ENCODE results near the gene AP1B1.
"Not testable (repeated sequence)": the region's sequence is repeated elsewhere in the genome, so short reads cannot be mapped to it uniquely, and the experiment has no call there.

The AP1B1 gene

DNA sequence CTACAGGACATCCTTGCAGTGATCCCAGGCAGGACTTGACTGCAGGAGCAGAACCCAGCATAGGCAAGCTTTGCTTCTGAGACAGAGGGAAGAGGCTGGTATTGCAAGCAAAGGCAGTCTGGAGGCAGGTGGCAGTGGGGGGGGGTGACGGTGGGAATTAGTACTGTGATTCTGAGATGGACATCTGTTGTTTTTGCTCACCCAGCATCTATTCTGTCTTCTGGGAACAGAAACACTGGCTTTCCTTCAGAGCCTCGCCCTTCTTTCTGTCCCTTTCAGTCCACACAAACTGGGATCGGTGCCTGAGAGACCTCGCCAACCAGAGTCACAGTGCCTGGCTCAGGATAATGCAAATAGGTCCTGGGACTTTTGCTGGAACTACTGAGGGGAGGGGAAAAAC lies 41.7 kb downstream of the AP1B1 start:
- FAIRE-seq: no peak

DNA sequence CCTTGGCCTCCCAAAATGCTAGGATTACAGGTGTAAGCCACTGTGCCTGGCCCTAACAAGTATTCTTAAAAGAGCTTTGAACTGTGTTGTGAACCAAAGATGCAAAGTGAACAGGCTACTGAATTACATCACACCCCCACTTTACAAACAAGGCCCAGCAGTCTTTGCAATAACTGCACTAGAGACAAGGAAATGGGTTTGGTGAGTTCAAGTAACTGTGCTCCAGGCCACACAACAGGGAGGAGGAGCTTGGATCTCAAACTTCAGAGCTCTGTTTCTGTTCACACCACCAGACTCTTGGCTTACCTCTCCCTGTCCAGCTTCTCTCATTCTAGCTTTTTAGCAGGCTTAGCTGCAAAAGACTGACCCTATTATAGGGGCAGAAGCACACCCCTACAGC lies 42.4 kb downstream of the AP1B1 start:
- no peak for FAIRE-seq

DNA sequence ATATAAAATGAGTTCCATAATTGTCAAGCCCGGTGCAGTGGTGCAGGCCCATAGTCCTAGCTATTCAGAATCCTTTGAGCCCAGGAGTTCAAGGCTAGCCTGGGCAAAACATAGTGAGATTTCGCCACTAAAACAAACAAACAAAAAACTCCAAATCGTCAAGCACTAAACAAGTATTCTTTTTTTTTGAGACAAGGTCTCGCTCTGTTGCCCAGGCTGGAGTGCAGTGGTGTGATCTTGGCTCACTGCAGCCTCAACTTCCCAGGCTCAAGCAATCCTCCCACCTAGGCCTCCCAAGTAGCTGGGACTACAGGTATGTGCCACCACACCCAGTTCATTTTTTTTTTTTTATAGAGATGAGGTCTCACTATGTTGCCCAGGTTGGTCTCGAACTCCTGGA lies 43.5 kb downstream of the AP1B1 start:
- not testable (repeated sequence) for FAIRE-seq

DNA sequence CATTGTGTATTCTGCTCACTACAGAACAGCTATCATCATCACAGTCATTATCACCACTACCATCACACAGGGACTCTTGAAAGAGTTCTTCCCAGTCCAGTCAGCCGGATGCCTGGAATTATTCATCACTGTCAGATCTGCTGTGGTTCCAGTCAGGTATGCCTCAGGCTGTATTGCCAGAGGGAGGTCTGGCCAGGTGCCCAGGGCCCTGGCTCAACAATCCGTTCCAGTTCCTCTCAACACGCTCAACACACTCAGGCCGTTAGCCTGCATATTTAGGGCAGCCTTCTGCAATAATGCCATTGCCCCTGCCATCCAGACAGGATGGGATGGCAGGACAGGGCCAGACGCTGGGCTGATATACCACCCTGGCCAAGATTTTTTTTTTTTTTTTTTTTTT lies 44.2 kb downstream of the AP1B1 start:
- no peak for FAIRE-seq

DNA sequence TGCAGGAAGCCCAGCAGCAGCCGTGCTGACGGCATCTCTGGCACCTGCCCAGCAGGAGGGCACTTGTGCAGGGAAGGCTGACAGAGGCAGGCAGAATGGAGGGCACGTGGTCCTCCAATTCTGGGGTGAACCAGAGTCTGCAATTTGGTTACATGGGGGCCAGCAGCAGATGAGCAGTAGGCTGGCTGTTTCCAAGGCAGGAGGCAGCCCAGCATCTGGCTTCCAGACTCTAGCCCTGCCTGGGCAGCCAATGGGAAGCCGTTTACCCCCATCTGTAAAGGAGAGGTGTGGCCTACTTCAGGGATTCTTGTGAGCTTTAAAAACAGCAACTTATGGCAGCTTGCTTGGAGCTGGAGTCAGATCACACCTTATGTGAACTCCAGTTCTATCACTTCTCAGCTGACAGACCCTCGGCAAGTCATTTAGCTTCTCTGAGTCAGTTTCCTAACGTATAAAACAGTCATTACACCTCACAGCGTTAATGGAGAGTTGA lies 45.0 kb downstream of the AP1B1 start:
- no peak for FAIRE-seq

DNA sequence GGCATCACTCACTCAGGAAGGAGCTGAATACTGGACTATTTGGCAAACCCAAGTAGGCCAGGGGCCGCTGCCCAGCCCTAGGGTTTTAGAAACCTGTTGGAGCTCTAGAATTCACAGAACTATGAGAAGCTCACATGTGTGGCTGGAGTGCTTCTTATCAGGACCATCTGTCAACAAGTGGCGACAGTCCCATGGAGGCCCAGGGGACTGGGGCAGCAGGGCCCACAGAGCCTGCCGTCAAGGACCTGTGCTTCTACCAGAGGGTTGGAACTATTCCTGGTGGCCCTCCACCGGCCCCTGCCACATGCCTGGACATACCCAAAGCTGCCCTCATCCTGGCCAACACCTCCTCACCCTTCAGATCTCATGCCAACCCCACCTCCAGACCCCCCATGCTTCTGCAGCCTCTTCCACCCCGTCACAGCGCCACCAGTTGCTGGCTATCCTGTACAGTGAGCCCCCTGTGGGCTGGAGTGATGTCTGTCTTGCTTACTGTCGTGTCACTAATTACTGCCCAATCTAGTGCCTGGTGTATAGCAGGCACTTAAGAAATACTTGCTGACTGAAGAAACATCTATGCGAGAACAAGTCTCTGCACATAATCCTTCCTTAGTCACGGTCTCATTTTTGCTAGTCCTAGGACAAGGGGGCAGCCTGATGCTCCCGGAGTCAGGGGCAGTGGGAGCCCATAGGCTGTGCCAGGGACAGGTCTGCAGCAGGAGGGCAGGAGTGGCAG lies 45.6 kb downstream of the AP1B1 start:
- no peak for FAIRE-seq

DNA sequence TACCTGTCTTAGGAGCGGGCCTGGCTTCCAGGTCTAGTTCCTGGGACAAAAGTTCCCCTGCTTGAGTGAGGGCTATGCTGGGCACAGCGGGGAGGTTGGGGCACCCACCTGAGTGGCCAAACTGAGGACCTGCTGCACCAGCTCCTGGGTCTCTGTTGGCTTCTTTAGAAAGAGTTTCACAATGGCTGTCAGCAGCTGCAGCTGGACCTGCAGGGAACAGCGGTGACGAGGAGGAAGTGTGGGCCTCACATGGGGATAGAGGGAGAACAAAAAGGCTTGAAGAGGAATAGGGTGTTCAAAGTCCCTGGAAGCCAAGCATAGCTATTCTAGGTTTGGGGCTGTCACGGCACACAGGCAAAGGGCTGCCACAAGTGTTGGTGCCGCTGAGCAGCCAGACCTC lies 46.2 kb downstream of the AP1B1 start:
- no peak for FAIRE-seq

DNA sequence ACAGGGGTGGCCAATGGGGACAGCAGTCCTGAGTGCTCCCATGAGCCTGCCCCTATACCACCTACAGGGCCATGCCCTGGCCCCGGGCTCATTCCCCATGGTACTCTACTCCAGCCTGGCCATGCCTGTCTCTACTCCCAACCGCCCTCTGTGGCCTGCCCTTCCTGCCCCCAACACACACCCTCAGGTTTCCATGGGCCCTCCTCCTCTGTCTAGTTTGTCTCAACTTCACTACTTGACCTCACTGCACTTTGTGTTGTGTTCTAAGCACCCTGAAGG lies 46.6 kb downstream of the AP1B1 start:
- no peak for FAIRE-seq

DNA sequence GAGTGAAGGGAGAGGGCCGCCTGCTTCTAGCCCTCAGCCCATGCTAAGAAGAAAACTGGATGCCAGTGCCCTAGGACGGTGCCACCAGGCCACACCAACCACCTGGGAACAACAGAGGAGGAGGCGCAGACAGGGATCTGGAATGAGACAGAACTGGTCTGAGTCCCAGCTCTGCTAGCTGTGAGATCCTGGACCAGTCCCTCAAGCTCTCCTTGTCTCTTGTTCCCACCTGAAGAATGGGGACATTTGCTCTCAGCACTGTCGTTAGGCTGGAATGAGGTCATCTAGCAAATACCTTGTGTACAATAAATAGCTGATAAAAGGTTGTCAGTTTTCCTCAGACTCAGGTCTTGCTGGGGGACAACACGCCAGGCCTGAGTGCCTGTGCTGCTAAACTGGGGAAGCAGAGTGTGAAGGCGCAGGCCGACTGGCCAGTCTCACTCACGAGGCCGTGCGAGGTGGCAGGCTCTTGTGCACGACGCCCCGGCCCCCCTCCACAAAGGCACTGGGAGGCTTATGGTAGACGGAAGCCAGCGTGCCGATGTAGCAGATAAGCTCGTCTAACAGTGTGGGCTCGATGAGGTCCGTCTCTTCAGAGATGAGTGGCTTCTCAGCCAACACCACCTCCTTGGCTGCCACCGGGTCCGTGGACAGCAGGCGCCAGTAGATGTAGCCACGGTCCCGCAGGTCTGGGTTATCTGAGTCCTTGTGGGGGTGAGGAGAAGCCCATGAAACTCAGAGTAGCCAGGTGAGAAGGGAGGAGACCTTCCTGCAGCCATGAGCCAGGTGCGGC lies 47.1 kb downstream of the AP1B1 start:
- FAIRE-seq: no peak

DNA sequence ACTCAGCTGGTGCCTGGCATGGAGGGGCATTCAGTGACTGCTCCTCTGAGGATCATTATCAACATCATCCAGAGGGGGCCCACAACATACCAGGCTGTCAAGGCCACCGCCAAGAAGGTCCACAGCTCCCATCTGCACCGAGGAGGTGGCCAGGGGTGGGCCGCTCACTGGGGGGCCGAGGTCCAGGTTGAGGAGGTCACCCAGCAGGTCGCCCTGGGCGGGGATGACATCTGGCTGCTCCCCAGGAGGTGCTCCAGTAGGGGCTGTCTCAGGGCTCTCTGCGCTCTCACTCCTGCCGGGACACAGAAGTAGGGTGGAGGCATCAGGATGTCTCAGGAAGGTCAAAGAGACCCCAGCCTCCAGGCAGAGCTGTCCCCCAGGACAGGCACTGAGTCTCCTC lies 47.8 kb downstream of the AP1B1 start:
- FAIRE-seq: no peak

DNA sequence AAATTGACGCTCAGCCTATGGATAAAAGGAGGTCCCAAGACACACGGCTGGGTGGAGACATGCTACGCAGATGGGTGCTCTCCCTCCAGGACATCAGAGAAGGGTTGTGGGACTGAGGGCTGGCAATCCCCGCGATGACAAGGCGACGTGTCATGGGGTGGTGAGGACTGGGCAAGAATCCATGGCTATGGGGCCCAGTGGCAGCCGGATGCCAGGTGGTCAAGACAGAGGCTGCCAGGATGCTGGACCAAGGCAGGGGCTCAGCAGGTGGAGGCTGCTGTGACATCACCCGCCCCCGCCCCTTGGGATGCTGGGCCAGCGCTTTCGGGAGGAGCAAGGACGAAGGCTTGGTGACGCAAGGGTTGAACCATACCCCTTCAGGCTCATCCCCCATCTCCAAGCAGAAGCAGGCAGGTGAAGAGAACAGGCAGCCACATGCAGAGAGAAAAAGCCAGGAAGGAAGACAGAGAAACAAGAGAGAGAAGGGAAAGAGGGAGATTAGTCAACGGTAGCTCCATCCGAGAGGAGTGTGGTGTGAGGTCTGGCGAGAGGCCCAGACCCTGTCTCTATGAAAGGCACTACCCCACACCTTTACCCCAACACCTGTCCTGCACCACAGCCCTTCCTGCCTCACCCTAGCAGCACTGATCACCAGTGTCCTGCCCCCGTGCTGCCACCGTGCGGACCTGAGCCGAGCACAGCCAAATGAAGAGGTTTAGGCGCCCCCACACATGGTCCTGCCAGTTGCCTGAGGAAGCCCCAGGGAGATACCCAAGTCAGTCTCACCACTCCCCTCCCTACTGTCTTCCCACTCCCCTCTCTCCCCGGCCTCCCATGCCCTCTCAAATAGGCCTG lies 48.8 kb downstream of the AP1B1 start:
- FAIRE-seq: no peak

DNA sequence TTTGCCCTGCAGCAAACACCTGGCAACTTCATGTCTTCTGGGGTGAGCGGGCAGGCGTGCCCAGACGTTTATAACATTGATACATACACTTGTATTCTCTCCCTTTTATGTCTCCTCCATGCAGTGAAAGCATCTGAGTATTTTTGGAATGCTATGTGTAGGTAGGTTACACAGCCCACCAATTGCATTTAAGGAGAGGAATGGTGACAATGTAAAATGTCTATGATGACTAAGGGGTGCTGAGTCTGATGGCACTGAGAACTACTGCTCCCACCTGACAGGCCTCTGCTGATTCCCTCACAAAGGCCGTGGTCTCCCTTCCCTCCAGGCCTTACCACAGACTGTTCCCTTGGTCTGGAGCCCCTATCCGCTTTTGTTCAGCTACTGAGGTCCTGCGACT lies 50.0 kb downstream of the AP1B1 start:
- no peak for FAIRE-seq

DNA sequence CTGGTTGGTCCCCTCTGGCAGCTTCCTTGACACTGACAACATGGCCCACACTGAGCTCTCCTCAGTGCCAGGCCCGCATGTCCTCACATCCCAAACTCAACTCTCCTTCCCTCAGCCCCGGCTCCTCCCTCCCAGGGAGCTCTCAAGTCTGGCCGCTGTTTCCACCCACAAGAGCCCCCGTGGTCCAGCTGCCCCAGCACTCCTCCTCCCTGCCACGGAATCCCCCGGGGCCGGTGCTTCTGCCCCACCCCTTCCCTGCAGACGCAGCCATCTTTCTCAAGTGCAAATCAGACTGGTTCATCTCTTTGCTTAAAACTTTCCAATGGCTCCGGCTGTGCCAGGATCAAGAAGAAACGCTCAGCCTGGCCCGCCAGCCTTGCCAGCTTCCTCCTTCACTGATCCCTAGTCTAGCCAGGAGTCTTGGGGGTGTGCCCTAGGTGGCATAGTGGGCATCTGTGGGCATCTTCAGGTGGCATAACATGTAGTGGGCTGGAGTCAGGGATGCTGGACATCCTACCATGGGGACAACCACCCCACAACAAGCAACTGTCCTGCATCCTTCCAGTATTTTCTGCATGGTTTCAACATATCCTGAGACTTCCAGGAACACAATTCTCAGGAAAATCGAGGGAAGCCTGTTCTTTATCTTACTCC lies 50.6 kb downstream of the AP1B1 start:
- no peak for FAIRE-seq

DNA sequence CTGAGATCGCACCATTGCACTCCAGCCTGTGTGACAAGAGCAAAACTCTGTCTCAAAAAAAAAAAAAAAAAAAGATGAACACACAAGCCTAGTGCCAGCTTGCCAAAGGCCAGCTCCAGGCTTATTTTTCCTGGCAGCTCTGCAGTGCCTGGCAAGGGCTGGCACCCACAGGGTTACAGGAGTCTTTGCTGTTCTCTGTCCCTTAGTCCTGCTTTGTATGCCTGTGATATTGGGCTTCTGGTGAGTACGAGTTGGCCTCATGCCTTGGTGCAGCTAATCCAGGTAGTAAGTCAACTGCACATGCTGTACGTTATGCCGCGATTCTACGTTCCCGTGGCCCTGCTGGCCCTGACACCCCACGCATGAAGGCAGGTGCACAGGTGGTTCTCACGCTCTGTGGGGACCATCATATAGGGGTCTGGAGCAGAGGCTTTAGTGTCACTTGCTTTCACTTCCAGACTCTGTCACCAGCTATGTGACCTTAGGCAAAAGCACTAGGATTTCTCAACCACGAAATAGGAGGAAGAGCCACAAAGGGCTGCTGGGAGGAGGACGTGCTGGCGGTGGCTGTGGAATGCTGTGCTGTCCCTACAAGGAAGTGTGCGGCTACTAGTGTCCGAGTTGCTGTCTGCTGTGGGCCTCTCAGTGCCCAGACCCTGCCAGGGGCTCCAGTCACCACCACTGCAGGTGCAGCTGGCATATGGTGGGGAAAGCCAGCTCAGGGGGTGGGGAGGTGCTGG lies 51.4 kb downstream of the AP1B1 start:
- no peak for FAIRE-seq

DNA sequence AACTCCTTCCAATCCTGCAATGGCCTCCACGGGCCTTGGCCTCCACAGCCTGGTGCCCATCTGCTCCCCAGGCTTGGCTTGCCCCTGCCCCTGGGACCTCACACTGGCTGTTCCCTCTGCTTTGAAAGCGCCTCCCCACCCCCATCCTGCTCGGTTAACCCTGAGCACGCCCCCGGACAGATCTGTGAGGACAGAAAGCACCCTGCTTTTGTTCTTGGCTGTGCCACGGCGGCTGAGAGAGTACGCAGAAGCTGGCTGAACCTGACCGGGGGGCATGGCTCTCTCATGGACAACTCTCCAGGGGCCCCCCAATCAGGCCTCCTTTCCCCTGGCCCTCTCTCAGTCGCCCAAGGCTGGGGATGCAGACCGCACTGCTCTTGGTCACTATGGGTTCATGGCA lies 52.7 kb downstream of the AP1B1 start:
- FAIRE-seq: no peak

DNA sequence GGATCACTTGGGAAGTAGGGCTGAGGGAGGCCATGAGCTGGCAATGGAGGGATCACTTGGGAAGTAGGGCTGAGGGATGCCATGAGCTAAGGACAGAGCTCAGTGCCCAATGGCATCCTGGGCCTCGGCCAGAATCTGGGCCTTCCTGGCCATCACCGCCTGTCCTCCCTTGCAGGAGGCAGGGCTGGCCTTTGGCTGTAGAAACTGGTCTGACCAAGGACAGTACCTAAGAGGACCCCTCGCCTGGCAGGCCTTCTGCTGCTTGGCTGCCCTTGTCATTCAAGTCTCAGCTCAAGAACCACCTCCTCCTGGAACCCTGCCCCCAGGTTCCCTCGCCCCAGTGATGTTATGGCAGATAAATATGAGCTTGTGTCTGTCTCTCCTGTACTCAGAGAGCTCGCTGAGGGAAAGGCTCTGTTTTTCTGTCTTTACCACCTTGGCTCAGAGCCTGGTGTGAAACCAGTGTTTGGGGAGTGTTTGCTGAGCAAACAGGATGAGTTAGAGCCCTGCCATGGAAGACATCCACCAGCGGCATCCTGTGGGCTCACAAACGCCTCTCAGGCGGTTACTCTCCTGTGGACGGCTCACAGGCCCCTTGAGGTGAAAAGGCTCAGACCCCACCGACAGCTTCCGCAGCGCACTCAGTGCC lies 53.5 kb downstream of the AP1B1 start:
- no peak for FAIRE-seq

DNA sequence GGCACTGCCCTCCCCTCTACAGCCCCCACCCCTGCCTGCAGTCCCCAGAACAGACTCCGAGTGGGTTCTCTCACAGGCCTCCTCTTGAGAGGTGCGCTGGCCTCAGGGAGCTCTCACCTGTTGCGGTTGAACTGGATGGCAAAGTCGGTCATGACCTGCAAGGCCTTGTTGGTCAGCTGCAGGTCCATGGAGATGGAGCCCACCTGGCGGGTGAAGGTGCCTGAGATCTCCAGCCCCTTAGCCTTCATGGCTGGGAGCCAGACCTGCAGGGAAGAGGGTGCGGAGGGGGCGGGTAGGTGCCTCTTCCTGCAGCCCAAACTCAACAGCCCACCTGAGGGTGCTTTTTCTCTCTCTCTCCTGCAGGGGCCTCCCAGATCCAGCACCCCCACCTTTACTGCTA lies 54.2 kb downstream of the AP1B1 start:
- no peak for FAIRE-seq

DNA sequence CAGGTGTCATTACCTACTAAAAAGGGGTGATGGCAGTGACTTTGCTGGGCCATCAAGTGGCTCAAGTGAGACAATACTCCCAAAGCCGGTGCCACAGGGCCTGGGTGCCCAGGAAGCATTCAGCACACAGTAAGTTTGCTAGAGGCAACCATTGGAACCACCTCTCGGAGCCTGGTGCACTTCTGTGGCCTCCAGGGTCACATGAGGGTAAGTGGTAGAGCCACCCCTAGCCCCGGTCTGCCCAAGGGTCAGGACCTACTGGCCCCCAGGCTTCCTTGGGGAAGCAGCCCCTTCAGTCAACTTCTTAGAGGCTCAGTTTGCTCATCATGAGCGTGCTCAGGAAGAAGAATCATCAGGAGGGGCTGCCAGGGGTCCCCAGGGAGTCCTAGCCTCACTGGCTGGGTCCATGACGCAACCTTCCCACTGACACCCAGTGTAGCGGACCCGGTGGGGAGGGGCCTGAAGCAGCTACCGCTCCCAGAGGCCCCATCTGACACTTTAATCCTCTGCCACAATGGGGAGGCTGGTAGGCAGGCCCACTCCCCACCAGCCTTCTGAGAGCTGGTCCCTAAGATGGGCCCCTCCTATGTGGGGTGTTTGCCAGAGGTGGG lies 55.4 kb downstream of the AP1B1 start:
- no peak for FAIRE-seq

DNA sequence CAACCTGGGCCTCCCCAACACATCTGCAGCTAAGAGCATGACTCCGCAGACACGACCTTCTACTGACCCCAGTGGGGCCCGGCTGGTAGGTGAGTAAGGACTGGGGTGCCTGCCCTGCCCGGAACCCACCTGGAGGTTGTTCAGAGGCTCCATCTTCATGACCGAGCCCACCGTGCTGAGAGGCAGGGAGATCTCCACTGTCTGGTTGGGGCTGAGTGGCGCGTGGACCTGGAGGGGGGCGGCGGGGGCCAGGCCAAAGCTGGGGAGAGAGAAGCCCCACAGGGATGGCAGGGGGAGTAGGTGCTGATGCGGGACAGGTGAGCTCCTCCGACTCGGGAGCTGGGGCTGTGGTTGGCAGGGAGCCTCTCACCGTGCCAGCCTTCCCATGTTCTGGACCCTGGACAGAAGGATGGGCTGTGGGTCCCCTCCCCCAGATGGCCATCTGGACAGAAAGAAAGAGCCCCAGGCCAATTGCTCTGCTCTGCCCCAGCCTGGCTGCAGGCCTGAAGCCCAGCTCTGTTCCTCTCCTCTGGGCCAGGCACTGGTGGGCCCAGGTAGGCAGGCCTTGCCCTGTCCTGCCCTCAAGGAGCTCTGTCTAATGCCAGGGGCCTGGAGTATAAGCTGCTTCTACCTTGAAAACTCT lies 56.6 kb downstream of the AP1B1 start:
- no peak for FAIRE-seq

DNA sequence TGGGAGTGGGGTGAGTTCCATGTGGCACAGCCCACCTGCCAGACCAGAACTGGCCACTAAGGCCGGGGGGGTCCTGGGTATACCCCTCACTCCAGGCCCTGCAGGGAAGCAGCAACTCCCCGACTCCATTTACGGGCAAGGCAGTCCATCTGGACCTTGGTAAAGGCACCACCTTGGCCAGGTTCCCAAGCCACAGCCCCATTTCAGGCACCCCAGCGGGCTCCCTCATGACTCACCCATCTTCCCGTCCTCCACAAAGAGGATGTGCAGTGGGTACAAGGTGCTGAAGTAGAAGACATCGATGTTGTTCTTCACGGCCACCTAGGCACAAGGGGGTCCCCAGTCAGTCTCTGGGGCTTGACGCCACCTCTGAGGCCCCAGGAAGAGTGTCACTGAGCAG lies 57.2 kb downstream of the AP1B1 start:
- no peak for FAIRE-seq

DNA sequence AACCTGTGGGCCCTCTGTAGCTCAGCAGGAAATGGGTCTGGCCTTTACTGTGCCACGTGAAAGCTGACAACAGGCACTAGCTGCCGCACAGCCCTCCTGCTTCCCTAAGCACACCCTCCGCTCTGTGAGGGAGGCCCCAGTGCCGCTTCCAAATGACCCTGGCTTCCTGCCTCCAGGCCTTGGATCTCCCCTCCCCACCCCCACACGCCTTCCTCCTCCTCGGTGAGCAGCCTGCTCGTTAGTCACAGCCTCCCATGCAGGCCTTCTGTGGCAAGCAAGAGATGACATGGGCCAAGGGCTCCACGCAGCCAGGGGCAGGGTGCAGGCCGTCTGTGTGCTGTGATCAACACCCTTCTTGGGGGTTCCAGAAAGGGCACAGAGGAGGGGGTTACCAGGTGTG lies 57.6 kb downstream of the AP1B1 start:
- no peak for FAIRE-seq

Data from colon (tissue), 2 donors.